H1 (cell line): ENCODE measurements around the gene GPR45. TPM values are rescaled to one million over a fixed set of nuclear protein-coding genes. Genes with fewer than 3 reads are reported as not detected.

ENCODE experiments used
- CBX8 ChIP-seq: fragments of 300-800, 300-1000 bp; sonication (generic); IDR thresholded peaks from 2 replicates; pipeline ENCODE4 v1.7.1; 2016; ENCODE audit warnings: low read depth, low read length, borderline replicate concordance
- CHD1 ChIP-seq: IDR thresholded peaks from 2 replicates; pipeline ENCODE4 v1.6.1; 2012; ENCODE audit warnings: low read depth, low read length, improper control_type of control experiment
- EGR1 ChIP-seq: IDR thresholded peaks from 2 replicates; pipeline ENCODE4 v1.6.1; 2011; ENCODE audit warnings: low read depth, low read length, borderline replicate concordance
- KDM1A ChIP-seq: fragments of 200-600, 300-600 bp; sonication (generic); IDR thresholded peaks from 2 replicates; pipeline ENCODE4 v1.7.1; 2016; ENCODE audit warnings: mild to moderate bottlenecking, low read length, borderline replicate concordance
- MAFK ChIP-seq: IDR thresholded peaks from 2 replicates; pipeline ENCODE4 v1.6.1; 2012; ENCODE audit warnings: low read depth, mild to moderate bottlenecking, improper control_type of control experiment, low read length
- polyA plus RNA-seq, 7 experiments: library from polyadenylated mRNA; depleted of rRNA in 3 of 7; stranded (reverse) in 5 of 7; unstranded in 2 of 7; fragments of >200 nt in 5 of 7; fragments of 200-250 nt in 2 of 7; gene quantifications; 1 replicate in 5 of 7; 2 replicates in 1 of 7; 4 replicates in 1 of 7; pipeline versions ENCODE4 v1.2.1 to v1.2.3, GENCODE V29; 2011 to 2013; ENCODE audit warnings: missing spikeins in 2 of 7, mixed read lengths in 2 of 7
- total RNA-seq: library from RNA; stranded (reverse); fragmentation: NEBNext Ultra II Directional; extraction: Animal tissue kit (Norgen Biotek cat#: 25700); gene quantifications from 2 replicates; pipeline ENCODE4 v1.2.1, GENCODE V29; 2021

Gene GPR45
- total and polyA plus RNA-seq, 2 of the 8 experiments (the other 6 are each of a cell fraction or from before 2014, with no cell fraction given), result 0.21 TPM; not detected in 1

- TF ChIP-seq EGR1 (no peak), KDM1A (no peak), MAFK (no peak), CHD1 (no peak), CBX8 (no peak)
These were observed 13.1 kb downstream of the GPR45 start (continued) for GRCh38 chr2:105254531-105255210.
